Esophagus squamous epithelium (tissue), 4 donors: Measurements from ENCODE around the gene TAF4B.

Source experiments
- POLR2A ChIP-seq, 4 donors: fragments of 450-650 bp; IDR thresholded peaks; one replicate each; pipeline ENCODE4 v1.6.1; 2017; ENCODE audit warnings: antibody characterized with exemption in 4 of 4, mild to moderate bottlenecking in 4 of 4, moderate library complexity in 3 of 4
- TF ChIP-seq, protein P1 (sequence below), 6 experiments: fragments of 450-650 bp in 4 of 6; fragments of 200-600 bp in 2 of 6; sonication (generic) in 2 of 6; IDR thresholded peaks; one replicate each; pipeline ENCODE4 v1.5.1; 2016 to 2019; ENCODE audit warnings: antibody characterized with exemption in 6 of 6, mild to moderate bottlenecking in 4 of 6, moderate library complexity in 4 of 6

GRCh38 chr18:26190506-26190905 is 35.7 kb upstream of the TAF4B start:
- TF ChIP-seq, protein P1, sequence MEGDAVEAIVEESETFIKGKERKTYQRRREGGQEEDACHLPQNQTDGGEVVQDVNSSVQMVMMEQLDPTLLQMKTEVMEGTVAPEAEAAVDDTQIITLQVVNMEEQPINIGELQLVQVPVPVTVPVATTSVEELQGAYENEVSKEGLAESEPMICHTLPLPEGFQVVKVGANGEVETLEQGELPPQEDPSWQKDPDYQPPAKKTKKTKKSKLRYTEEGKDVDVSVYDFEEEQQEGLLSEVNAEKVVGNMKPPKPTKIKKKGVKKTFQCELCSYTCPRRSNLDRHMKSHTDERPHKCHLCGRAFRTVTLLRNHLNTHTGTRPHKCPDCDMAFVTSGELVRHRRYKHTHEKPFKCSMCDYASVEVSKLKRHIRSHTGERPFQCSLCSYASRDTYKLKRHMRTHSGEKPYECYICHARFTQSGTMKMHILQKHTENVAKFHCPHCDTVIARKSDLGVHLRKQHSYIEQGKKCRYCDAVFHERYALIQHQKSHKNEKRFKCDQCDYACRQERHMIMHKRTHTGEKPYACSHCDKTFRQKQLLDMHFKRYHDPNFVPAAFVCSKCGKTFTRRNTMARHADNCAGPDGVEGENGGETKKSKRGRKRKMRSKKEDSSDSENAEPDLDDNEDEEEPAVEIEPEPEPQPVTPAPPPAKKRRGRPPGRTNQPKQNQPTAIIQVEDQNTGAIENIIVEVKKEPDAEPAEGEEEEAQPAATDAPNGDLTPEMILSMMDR (IDR thresholded peaks at IDR 0.05): no peak
- no peak for TF ChIP-seq POLR2A (IDR thresholded peaks at IDR 0.05)
